C4-2B (cell line): ENCODE measurements around the gene OR10D3.

Experiments
- CTCF ChIP-seq: fragments of 450-650 bp; conservative IDR thresholded peaks from 2 replicates; pipeline ENCODE4 v1.5.1; 2017; ENCODE audit warnings: mild to moderate bottlenecking
- ZFX ChIP-seq: fragments of 450-650 bp; IDR thresholded peaks from 2 replicates; pipeline ENCODE4 v1.6.1; 2017

- TF ChIP-seq CTCF, result no peak
- no peak for TF ChIP-seq ZFX
Observed at GRCh38 chr11:124194293-124195188, 11.4 kb downstream of the OR10D3 start.
